Erythroblast (primary cell): ENCODE data around the gene AGTRAP.
A peak's percentile ranks its signal among the peaks of the same experiment; 100 is the strongest.

ENCODE experiments used
- DNase-seq, 2 experiments: peaks; one replicate each; lab custom pipeline; 2025; lab: John Stamatoyannopoulos, UW
- GATA1 ChIP-seq: IDR thresholded peaks from 2 replicates; pipeline ENCODE4 v1.6.1; 2011; ENCODE audit warnings: low read depth, mild to moderate bottlenecking, control low read depth, low read length, moderate library complexity
- POLR2A ChIP-seq: IDR thresholded peaks from 2 replicates; pipeline ENCODE4 v1.6.1; 2011; ENCODE audit warnings: mild to moderate bottlenecking, low read length

AGTRAP gene

DNA sequence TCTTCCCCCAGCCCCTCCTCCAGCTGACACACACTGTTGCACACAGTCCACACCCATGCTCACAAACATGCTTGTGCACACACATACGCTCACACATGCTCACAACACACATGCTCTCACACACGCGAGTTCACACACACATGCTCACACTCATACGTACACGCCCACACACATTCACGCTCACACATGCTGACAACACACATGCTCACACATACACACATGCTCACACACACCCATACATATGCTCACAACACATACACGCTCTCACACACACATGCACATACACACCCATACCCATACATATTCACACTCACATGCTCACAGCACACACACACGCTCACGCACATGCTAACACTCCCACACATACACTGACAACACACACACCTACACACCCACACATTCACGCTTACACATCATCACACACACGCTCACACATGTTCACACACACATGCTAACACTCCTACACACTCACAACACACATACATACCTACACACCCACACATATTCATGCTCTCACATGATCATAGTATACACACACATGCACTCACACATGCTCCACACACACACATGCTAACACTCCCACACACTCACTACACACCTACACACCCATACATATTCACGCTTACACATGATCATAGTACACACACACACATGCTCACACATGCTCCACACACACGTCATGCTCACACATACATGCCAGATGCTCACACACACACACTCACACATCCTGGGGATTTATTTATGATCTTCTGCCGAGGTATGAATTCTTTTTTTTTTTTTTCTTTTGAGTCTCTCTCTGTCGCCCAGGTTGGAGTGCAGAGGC lies 33.7 kb upstream of the AGTRAP start:
- DNase-seq: no peak
- TF ChIP-seq POLR2A (no peak), GATA1 (no peak)

DNA sequence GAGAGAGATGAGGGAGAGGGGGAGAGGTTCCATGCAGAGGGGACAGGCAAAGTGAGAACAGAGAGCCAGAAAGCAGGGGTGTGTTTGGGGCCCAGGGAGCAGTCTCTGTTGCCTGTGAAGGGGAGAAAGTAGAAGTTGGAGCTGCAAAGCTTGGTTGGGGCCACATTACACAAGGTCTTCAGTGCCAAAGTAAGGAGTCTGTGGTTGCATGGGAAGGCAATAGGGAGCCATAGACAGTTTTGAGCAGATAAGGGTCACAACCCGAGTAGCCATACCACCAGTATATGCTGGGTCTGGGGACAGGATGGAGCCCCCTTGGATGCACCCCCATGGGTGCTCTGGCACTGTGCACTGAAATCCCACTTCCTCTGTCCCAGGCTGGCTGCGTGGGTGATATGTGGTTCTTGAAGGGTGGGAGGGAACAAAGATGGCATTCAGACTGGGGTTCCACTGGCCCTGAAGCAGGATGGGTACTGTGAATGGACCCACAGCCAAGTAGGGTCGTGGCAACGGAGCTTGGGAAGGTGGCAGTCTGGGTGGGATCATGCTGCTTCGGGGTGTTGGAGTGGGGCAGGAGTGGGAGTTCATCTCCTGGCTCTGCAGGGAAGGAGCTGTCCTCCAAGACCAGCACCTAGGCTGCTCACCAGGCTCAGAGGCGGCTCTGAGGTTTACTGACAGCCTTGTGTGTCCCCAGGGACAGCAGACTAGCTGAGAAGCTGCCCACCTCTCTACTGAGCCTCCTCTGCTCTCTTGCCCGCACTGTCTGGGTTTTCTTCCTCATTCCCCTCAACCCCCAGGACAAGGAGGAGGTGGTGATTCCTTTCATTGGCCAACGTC lies 32.4 kb upstream of the AGTRAP start:
- DNase-seq: no peak
- no peak for TF ChIP-seq GATA1
- TF ChIP-seq POLR2A: no peak

- no peak for DNase-seq
- no peak for TF ChIP-seq GATA1
- TF ChIP-seq POLR2A: no peak
These were observed 31.8 kb upstream of the AGTRAP start for GRCh38 chr1:11704194-11704529.

GRCh38 chr1:11704691-11705475 lies 31.1 kb upstream of the AGTRAP start:
- TF ChIP-seq GATA1: no peak
- TF ChIP-seq POLR2A: no peak
- DNase-seq: no peak

DNA sequence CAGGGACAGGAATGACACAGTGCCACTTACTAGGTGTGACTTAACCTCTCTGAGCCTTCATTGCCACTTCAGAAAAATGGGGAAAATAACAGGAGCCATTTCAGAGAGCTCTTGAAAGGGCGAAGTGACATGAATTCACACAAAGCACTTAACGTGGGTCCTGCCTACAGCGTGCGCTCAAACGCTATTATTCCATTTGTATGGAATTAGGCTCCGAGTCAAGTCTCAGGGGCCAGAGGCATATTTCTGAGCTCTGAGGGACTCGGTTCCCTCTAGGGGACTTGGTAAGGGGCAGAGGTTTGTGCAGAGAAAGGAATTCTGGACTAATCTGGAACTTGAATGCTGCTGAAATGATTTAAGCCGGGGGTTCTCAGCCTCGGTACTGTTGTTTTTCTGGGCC lies 30.3 kb upstream of the AGTRAP start:
- DNase-seq: no peak
- TF ChIP-seq POLR2A (no peak), GATA1 (no peak)

DNA sequence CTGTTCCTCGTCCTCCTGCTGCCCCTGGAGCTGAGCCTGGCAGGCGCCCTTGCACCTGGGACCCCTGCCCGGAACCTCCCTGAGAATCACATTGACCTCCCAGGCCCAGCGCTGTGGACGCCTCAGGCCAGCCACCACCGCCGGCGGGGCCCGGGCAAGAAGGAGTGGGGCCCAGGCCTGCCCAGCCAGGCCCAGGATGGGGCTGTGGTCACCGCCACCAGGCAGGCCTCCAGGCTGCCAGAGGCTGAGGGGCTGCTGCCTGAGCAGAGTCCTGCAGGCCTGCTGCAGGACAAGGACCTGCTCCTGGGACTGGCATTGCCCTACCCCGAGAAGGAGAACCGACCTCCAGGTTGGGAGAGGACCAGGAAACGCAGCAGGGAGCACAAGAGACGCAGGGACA lies 29.6 kb upstream of the AGTRAP start:
- no peak for DNase-seq

DNA sequence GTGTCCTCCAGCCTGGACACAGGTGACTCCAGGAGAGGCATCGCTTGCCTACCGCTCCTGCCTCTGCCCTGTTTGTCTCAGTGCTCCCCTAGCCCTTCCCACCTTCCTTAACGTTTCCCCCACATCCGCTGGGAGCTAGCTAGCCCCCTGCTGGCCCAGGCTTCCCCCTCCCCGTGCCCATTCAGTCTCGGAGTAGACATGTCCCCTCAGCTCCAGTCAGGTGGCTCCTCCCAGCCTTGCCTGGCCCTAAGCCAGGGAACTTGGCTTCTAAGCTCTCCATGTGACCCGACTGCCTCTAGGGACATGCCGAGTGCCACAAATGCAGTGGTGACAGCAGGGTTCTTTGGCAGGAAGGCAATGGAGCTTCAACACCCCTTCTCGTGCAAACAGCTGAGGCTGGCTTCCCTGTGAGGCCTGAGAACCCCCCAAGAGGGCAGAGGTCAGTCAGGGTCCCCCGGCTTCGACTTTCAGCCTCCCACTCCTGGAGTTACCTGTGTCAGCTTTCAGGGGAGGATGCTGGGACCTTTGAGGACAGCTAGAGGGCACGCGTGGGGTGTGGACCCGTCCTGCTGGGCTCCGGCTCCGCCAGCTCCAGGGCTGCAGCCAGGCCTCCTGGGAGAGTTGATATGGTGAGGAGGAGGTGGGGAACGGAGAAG lies 28.2 kb upstream of the AGTRAP start:
- TF ChIP-seq GATA1 (no peak), POLR2A (no peak)
- peak; percentile 51 to 52 for DNase-seq

More for the DNA sequence above, 29.6 kb upstream of the AGTRAP start:
- TF ChIP-seq POLR2A (no peak), GATA1 (no peak)

DNA sequence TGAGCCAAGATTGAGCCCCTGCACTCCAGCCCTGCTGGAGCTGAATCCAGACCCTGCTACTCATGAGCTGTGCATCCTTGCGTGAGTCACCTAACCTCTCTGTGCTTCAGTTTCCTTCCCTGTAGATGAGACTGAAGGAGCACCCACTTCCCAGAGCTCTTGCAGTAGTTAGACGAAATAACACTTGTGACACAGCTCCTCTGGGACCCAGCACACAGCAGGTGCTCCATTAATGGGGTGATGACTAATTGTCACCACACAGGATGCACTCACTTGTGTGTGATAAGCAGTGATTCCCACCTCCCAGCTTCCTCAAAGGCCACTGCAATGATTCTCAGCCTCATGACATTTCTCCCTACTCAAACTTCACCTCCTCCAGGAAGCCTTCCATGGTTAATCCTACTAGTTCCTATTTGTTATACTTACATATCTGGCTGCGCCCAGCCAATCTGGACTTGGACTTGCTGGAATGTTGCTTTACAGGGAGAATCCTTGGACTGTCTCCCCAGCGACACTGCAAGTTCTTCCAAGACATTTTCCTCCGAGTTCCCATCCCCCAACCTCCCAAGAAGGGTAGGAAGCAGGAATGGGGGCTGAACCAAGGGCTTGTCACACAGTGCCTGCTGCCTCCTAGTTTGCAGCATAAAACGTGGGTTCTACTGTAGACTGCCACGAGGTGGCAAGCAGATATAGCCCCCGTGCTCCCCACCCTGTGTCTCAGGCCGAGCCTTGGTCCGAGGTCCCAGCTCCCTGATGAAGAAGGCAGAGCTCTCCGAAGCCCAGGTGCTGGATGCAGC lies 27.2 kb upstream of the AGTRAP start:
- DNase-seq: peak in 1 of 2 experiments; percentile 13
- TF ChIP-seq GATA1 (no peak), POLR2A (no peak)

DNA sequence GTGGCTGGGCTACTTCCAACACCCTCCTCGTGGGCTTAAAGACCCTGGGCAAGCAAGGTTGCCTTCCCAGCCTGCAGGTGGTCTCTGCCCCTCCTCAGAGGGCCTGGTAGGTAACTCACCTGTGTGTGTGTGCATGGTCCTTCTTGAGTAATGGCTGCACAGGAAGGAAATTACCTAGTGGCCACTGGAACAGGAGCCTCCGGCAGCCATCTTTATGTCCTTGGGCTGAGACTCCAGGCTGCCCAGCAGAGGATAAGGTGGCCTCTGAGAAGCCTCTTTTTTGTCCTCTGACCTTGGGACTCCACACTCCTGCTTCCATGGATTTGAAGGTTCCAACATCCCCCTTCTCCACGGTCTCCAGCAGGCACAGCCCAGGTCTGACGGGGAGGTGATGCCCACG lies 24.4 kb upstream of the AGTRAP start:
- DNase-seq: no peak
- no peak for TF ChIP-seq GATA1
- no peak for TF ChIP-seq POLR2A

DNA sequence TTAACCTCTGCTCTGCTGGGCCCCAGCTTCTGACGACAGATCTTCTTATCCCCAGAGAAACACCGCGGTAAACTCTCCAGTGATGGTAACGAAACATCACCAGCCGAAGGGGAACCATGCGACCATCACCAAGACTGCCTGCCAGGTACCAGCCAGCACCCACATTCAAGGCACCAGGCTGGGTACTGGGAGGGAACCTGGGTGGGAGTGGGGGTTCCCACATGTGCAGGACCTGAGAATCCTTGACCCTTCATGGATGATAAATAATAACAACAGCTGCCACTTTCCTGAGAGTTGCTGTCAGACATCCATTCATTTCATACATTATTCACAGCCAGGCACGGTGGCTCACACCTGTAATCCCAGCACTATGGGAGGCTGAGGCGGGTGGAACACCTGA lies 23.7 kb upstream of the AGTRAP start:
- no peak for DNase-seq
- TF ChIP-seq POLR2A (no peak), GATA1 (no peak)

- DNase-seq: no peak
- TF ChIP-seq POLR2A (no peak), GATA1 (no peak)
These were observed 22.8 kb upstream of the AGTRAP start for GRCh38 chr1:11713095-11713494.

DNA sequence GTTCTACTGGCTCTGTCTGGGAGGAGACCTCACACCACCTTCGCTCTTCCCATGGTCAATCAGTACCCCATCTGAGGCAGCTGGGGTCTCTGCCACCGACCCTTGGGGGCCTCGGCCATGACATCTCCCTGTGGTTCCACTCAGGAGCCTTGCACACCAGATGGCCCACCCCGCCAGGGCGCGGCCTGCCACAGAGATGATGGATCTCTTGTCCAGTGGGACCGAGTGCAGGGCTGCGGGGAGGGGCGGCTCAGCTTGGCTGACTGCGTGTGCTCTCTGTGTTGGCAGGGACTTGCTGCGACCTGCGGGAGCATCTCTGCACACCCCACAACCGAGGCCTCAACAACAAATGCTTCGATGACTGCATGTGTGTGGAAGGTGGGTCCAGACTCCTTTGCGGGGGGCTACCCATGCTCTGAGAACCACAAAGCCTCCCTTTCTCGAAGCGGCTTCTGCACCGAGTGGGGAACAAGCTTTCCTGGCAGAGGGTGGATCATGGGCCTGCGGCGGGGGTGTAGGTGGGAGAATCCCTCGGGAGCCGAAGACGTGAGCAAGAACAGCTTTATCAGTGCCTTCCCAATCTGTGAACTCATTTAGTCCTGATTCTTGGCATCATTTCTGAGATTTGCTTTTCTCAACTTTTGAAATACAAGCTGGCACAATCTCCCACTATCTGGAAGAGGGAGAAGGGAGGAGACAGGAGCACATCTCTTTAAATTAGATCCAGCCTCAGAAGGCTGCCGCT lies 20.9 kb upstream of the AGTRAP start:
- DNase-seq: no peak
- TF ChIP-seq POLR2A: no peak
- no peak for TF ChIP-seq GATA1
